HepG2 (cell line): ENCODE data around the gene IER2. TPM values are rescaled to one million over a fixed set of nuclear protein-coding genes. Genes with fewer than 3 reads are reported as not detected.

Experiments used
- CREB3 ChIP-seq: sonication (generic); formaldehyde crosslinking; IDR thresholded peaks from 2 replicates; pipeline ENCODE4 v1.5.0; 2020; ENCODE audit warnings: missing genetic modification reagents
- ELF4 ChIP-seq: sonication (generic); formaldehyde crosslinking; IDR thresholded peaks from 2 replicates; pipeline ENCODE4 v1.5.0; 2020; ENCODE audit warnings: missing genetic modification reagents, mild to moderate bottlenecking, moderate library complexity, borderline replicate concordance
- EP300 ChIP-seq, 3 experiments: sonication (generic) in 1 of 3; formaldehyde crosslinking in 1 of 3; IDR thresholded peaks; 2 replicates each; pipeline versions ENCODE4 v1.5.1 to v1.6.1; 2011 to 2020; ENCODE audit warnings: low read depth in 2 of 3, low read length in 2 of 3, borderline replicate concordance in 1 of 3, improper control_type of control experiment in 1 of 3, mild to moderate bottlenecking in 1 of 3, missing genetic modification reagents in 1 of 3, moderate library complexity in 1 of 3
- ERF ChIP-seq: IDR thresholded peaks from 2 replicates; pipeline ENCODE4 v1.6.1; 2018; ENCODE audit warnings: missing biosample characterization, missing genetic modification reagents
- ESRRA ChIP-seq: sonication (generic); formaldehyde crosslinking; IDR thresholded peaks from 2 replicates; pipeline ENCODE4 v1.5.1; 2020; ENCODE audit warnings: mild to moderate bottlenecking, low read depth, missing genetic modification reagents
- MAFF ChIP-seq: IDR thresholded peaks from 2 replicates; pipeline ENCODE4 v1.6.1; 2011; ENCODE audit warnings: low read depth, low read length, improper control_type of control experiment
- MED8 ChIP-seq: sonication (generic); formaldehyde crosslinking; IDR thresholded peaks from 2 replicates; pipeline ENCODE4 v1.8.1; 2023; ENCODE audit warnings: mild to moderate bottlenecking, missing genetic modification reagents; ENCODE audit not compliant: insufficient replicate concordance
- MIXL1 ChIP-seq: IDR thresholded peaks from 2 replicates; pipeline ENCODE4 v1.6.1; 2016
- REL ChIP-seq: sonication (generic); formaldehyde crosslinking; conservative IDR thresholded peaks from 2 replicates; pipeline ENCODE4 v1.8.0; 2022; ENCODE audit warnings: mild to moderate bottlenecking, missing genetic modification reagents, moderate library complexity
- SETDB1 ChIP-seq: sonication (generic); formaldehyde crosslinking; IDR thresholded peaks from 2 replicates; pipeline ENCODE4 v1.5.1; 2020; ENCODE audit warnings: missing genetic modification reagents, mild to moderate bottlenecking, borderline replicate concordance
- TBX2 ChIP-seq: sonication (generic); formaldehyde crosslinking; IDR thresholded peaks from 2 replicates; pipeline ENCODE4 v1.5.0; 2020; ENCODE audit warnings: missing genetic modification reagents, mild to moderate bottlenecking, borderline replicate concordance
- THAP11 ChIP-seq: IDR thresholded peaks from 2 replicates; pipeline ENCODE4 v1.6.1; 2016; ENCODE audit warnings: missing biosample characterization, missing genetic modification reagents
- ZBTB1 ChIP-seq: sonication (generic); formaldehyde crosslinking; IDR thresholded peaks from 2 replicates; pipeline ENCODE4 v1.4.0; 2020; ENCODE audit warnings: missing genetic modification reagents, borderline replicate concordance
- ZHX2 ChIP-seq, 2 experiments: sonication (generic) in 1 of 2; formaldehyde crosslinking in 1 of 2; IDR thresholded peaks; 2 replicates each; pipeline versions ENCODE4 v1.6.1 to v1.9.0; 2014 to 2022; ENCODE audit warnings: antibody characterized with exemption in 1 of 2, borderline replicate concordance in 1 of 2, inconsistent platforms in 1 of 2, low read depth in 1 of 2, missing genetic modification reagents in 1 of 2
- ZNF17 ChIP-seq: sonication (generic); formaldehyde crosslinking; IDR thresholded peaks from 2 replicates; pipeline ENCODE4 v1.5.0; 2020; ENCODE audit warnings: mild to moderate bottlenecking, missing genetic modification reagents
- ZNF253 ChIP-seq: sonication (generic); formaldehyde crosslinking; IDR thresholded peaks from 2 replicates; pipeline ENCODE4 v1.8.0; 2022; ENCODE audit warnings: mild to moderate bottlenecking, missing genetic modification reagents, borderline replicate concordance
- ZNF441 ChIP-seq: sonication (generic); formaldehyde crosslinking; IDR thresholded peaks from 2 replicates; pipeline ENCODE4 v1.7.0; 2021; ENCODE audit warnings: missing genetic modification reagents, borderline replicate concordance
- ZNF546 ChIP-seq: sonication (generic); formaldehyde crosslinking; conservative IDR thresholded peaks from 2 replicates; pipeline ENCODE4 v1.8.1; 2023; ENCODE audit warnings: mild to moderate bottlenecking, missing genetic modification reagents
- ZNF644 ChIP-seq: IDR thresholded peaks from 2 replicates; pipeline ENCODE4 v1.6.1; 2016; ENCODE audit warnings: low read depth
- ZNF674 ChIP-seq: sonication (generic); formaldehyde crosslinking; IDR thresholded peaks from 2 replicates; pipeline ENCODE4 v1.5.0; 2020; ENCODE audit warnings: low read depth, mild to moderate bottlenecking, missing genetic modification reagents
- ZNF703 ChIP-seq: sonication (generic); formaldehyde crosslinking; IDR thresholded peaks from 2 replicates; pipeline ENCODE4 v1.5.1; 2020; ENCODE audit warnings: missing genetic modification reagents, mild to moderate bottlenecking, moderate library complexity, borderline replicate concordance
- ZSCAN21 ChIP-seq: sonication (generic); formaldehyde crosslinking; IDR thresholded peaks from 2 replicates; pipeline ENCODE4 v1.8.0; 2022; ENCODE audit warnings: mild to moderate bottlenecking, missing genetic modification reagents, moderate library complexity, borderline replicate concordance
- ZSCAN25 ChIP-seq: sonication (generic); formaldehyde crosslinking; IDR thresholded peaks from 2 replicates; pipeline ENCODE4 v1.8.0; 2022; ENCODE audit warnings: mild to moderate bottlenecking, missing genetic modification reagents
- polyA plus RNA-seq, 8 experiments: library from polyadenylated mRNA; depleted of rRNA in 3 of 8; stranded (reverse) in 7 of 8; unstranded in 1 of 8; fragments of >200 nt; fragmentation: Illumina TruSeq in 4 of 8; extraction: Trizol in 4 of 8; gene quantifications; 2 replicates each; pipeline versions ENCODE4 v1.2.1 to v1.2.3, GENCODE V29; 2011 to 2016; ENCODE audit warnings: low read depth in 4 of 8, missing spikeins in 1 of 8, mixed read lengths in 1 of 8; ENCODE audit not compliant: insufficient read depth in 1 of 8
- total RNA-seq, 5 experiments: library from RNA; depleted of rRNA; stranded (reverse); fragments of >200 nt; fragmentation: Illumina TruSeq; extraction: Trizol; gene quantifications; 2 replicates each; pipeline ENCODE4 v1.2.3, GENCODE V29; 2016; ENCODE audit warnings: low read depth in 1 of 5

IER2 gene
- total and polyA plus RNA-seq, 2 of the 13 experiments (the other 11 are each of a cell fraction or from before 2014, with no cell fraction given): 10.1 to 14.3 TPM

- TF ChIP-seq ZHX2 (IDR thresholded peaks at IDR 0.05; ENCODE audit: low read depth) (no peak), ZHX2 (CRISPR knock-in tag; IDR thresholded peaks at IDR 0.05; ENCODE audit: borderline replicate concordance) (no peak), MIXL1 (CRISPR knock-in tag) (no peak), ZSCAN21 (CRISPR knock-in tag) (no peak), MED8 (CRISPR knock-in tag) (no peak), ZNF644 (CRISPR knock-in tag) (0 out of 2 replicates have a peak, but pooled peaks have one; percentile 37), ZNF703 (CRISPR knock-in tag) (no peak), ERF (CRISPR knock-in tag) (no peak), THAP11 (CRISPR knock-in tag) (peak; percentile 53; the same call in 1 of the 2 replicates), MAFF (no peak), CREB3 (CRISPR knock-in tag) (no peak), ZNF441 (CRISPR knock-in tag) (no peak), SETDB1 (no peak), ESRRA (CRISPR knock-in tag) (0 out of 2 replicates have a peak, but pooled peaks have one; percentile 29), ZNF253 (CRISPR knock-in tag) (no peak), ELF4 (CRISPR knock-in tag) (no peak), TBX2 (CRISPR knock-in tag) (no peak), ZBTB1 (CRISPR knock-in tag) (no peak), EP300 (IDR thresholded peaks at IDR 0.05; ENCODE audit: low read depth in 2 of 2, low read length in 2 of 2) (peak in 1 of 2 experiments; percentile 63; a peak in 1 of 4 replicates), EP300 (CRISPR knock-in tag; IDR thresholded peaks at IDR 0.05; ENCODE audit: borderline replicate concordance) (no peak), ZNF546 (no peak), ZNF17 (CRISPR knock-in tag) (no peak), ZNF674 (CRISPR knock-in tag) (no peak), ZSCAN25 (no peak), REL (CRISPR knock-in tag) (no peak)
Measured at GRCh38 chr19:13190781-13191540, 40.8 kb downstream of the IER2 start (continued).
